Neuronal stem cell (in vitro differentiated cells): ENCODE measurements around the gene EIF2AK2.

Source experiments
- DNase-seq: peaks from one replicate; pipeline ENCODE4 v3.0.0-alpha.2; 2013; ENCODE audit warnings: low spot score
- H2AFZ ChIP-seq: one replicate; pipeline ENCODE4 v1.6.1; 2013; ENCODE audit warnings: mild to moderate bottlenecking, low read length, inconsistent platforms
- H2AK5ac ChIP-seq: 2 replicates; pipeline ENCODE4 v1.6.1; 2013; ENCODE audit warnings: low read depth, mild to moderate bottlenecking, inconsistent platforms, low read length, moderate library complexity, mixed read lengths
- H2BK120ac ChIP-seq: 2 replicates; pipeline ENCODE4 v1.6.1; 2013; ENCODE audit warnings: low read depth, mild to moderate bottlenecking, inconsistent platforms, low read length, moderate library complexity, mixed read lengths
- H2BK12ac ChIP-seq: one replicate; pipeline ENCODE4 v1.6.1; 2013; ENCODE audit warnings: low read length, inconsistent platforms
- H2BK15ac ChIP-seq: 2 replicates; pipeline ENCODE4 v1.6.1; 2013; ENCODE audit warnings: mild to moderate bottlenecking, low read length, inconsistent platforms, mixed read lengths
- H2BK5ac ChIP-seq: one replicate; pipeline ENCODE4 v1.6.1; 2013; ENCODE audit warnings: inconsistent platforms, mild to moderate bottlenecking, low read length, moderate library complexity
- H3K14ac ChIP-seq: one replicate; pipeline ENCODE4 v1.6.1; 2013; ENCODE audit warnings: low read length, inconsistent platforms
- H3K18ac ChIP-seq: 2 replicates; pipeline ENCODE4 v1.6.1; 2013; ENCODE audit warnings: low read length, inconsistent platforms
- H3K23ac ChIP-seq: 2 replicates; pipeline ENCODE4 v1.6.1; 2013; ENCODE audit warnings: low read depth, mild to moderate bottlenecking, mixed read lengths, low read length, inconsistent platforms; ENCODE audit not compliant: poor library complexity
- H3K27ac ChIP-seq: replicated peaks from 3 replicates; pipeline ENCODE4 v1.5.1; 2013; ENCODE audit warnings: low read length, inconsistent platforms
- H3K27me3 ChIP-seq, 3 experiments: 2 replicates each; pipeline ENCODE4 v1.6.1; 2013; ENCODE audit warnings: low read length in 3 of 3, mild to moderate bottlenecking in 2 of 3, inconsistent platforms in 1 of 3, low read depth in 1 of 3, mixed read lengths in 1 of 3, moderate library complexity in 1 of 3; ENCODE audit not compliant: control insufficient read depth in 3 of 3, insufficient read depth in 3 of 3
- H3K36me3 ChIP-seq, 2 donors: replicated peaks in 1 of 2; 2 replicates each; pipeline ENCODE4 v1.6.1; 2013; ENCODE audit warnings: low read length in 2 of 2; ENCODE audit not compliant: control insufficient read depth in 2 of 2, insufficient read depth in 2 of 2
- H3K4ac ChIP-seq: 2 replicates; pipeline ENCODE4 v1.6.1; 2013; ENCODE audit warnings: inconsistent platforms, mild to moderate bottlenecking, low read length, moderate library complexity
- H3K4me1 ChIP-seq, 2 donors: 1 replicate in 1 of 2; 2 replicates in 1 of 2; pipeline ENCODE4 v1.6.1; 2013; ENCODE audit warnings: low read length in 2 of 2, low read depth in 1 of 2; ENCODE audit not compliant: control insufficient read depth in 2 of 2, insufficient read depth in 1 of 2
- H3K4me2 ChIP-seq: one replicate; pipeline ENCODE4 v1.6.1; 2013; ENCODE audit warnings: mild to moderate bottlenecking, low read length, inconsistent platforms; ENCODE audit not compliant: insufficient read depth, poor library complexity, severe bottlenecking
- H3K4me3 ChIP-seq, 2 donors: 2 replicates each; pipeline ENCODE4 v1.5.1; 2013; ENCODE audit warnings: low read length in 2 of 2, mild to moderate bottlenecking in 2 of 2, inconsistent platforms in 1 of 2, moderate library complexity in 1 of 2
- H3K79me1 ChIP-seq: one replicate; pipeline ENCODE4 v1.6.1; 2013; ENCODE audit warnings: low read depth, mild to moderate bottlenecking, inconsistent platforms, low read length, moderate library complexity
- H3K9ac ChIP-seq: one replicate; pipeline ENCODE4 v1.6.1; 2013; ENCODE audit warnings: mild to moderate bottlenecking, low read depth, low read length, inconsistent platforms; ENCODE audit not compliant: poor library complexity
- H3K9me3 ChIP-seq, 2 donors: replicated peaks in 1 of 2; 2 replicates each; pipeline versions ENCODE3 to v1.6.1; 2013; ENCODE audit warnings: low read length in 2 of 2, mild to moderate bottlenecking in 2 of 2, inconsistent platforms in 1 of 2, low read depth in 1 of 2, mixed read lengths in 1 of 2, moderate library complexity in 1 of 2; ENCODE audit not compliant: control insufficient read depth in 2 of 2, insufficient read depth in 1 of 2
- H4K8ac ChIP-seq: one replicate; pipeline ENCODE4 v1.6.1; 2013; ENCODE audit warnings: low read depth, mild to moderate bottlenecking, inconsistent platforms, low read length, moderate library complexity
- H4K91ac ChIP-seq: one replicate; pipeline ENCODE4 v1.6.1; 2013; ENCODE audit warnings: low read length, low read depth, mild to moderate bottlenecking, inconsistent platforms; ENCODE audit not compliant: poor library complexity
- WGBS, 2 donors: extraction: QIAGEN DNeasy Blood & Tissue Kit; methylation state at CpG; one replicate each; pipeline ENCODE4 v1.1.7; 2013; ENCODE audit warnings: missing lambda C conversion rate in 2 of 2, mixed read lengths in 1 of 2; ENCODE audit not compliant: insufficient read length in 2 of 2, insufficient replicate concordance in 1 of 2; ENCODE audit errors: extremely low coverage in 2 of 2; 5-methylcytosine and 5-hydroxymethylcytosine counted together

EIF2AK2 gene

GRCh38 chr2:37060446-37060845, 96.3 kb downstream of the EIF2AK2 start:
- Histone ChIP-seq H3K79me1 (no peaks in the 10 kb centered on the region), H3K27me3 (no peaks in the 10 kb centered on the region), H3K23ac (no peak overlapping the region), H2AK5ac (no peak overlapping the region), H3K4me1 (no peaks in the 10 kb centered on the region), H3K18ac (no peak overlapping the region), H3K4ac (no peak overlapping the region), H3K9ac (no peak overlapping the region), H3K27ac (no peak overlapping the region), H2BK120ac (no peak overlapping the region), H4K91ac (no peak overlapping the region), H3K14ac (no peak overlapping the region), H4K8ac (no peak overlapping the region), H2AFZ (no peak overlapping the region), H3K9me3 (no peaks in the 10 kb centered on the region), H2BK5ac (no peak overlapping the region), H3K4me2 (no peak overlapping the region), H3K4me3 (no peak overlapping the region), H3K36me3 (peaks cover 6 to 81% of the 10 kb centered on the region in 2 donors), H2BK12ac (no peak overlapping the region), H2BK15ac (no peak overlapping the region)
- WGBS, 2 donors: no CpG with 5 or more reads among the region's 7 CpGs
- no peak for DNase-seq

- no peak overlapping the region for H2BK5ac ChIP-seq
- H3K9ac ChIP-seq: no peak overlapping the region
- no peak overlapping the region for H3K27ac ChIP-seq
- H2BK15ac ChIP-seq: no peak overlapping the region
- H2AFZ ChIP-seq: no peak overlapping the region
- no peak overlapping the region for H4K8ac ChIP-seq
- no peaks in the 10 kb centered on the region for H3K4me1 ChIP-seq
- no peak overlapping the region for H3K4me2 ChIP-seq
- H2BK12ac ChIP-seq: no peak overlapping the region
- H2BK120ac ChIP-seq: no peak overlapping the region
- no peaks in the 10 kb centered on the region for H3K79me1 ChIP-seq
- H2AK5ac ChIP-seq: no peak overlapping the region
- no CpG with 5 or more reads among the region's 3 CpGs for WGBS, 2 donors
- no peak overlapping the region for H3K4ac ChIP-seq
- no peaks in the 10 kb centered on the region for H3K27me3 ChIP-seq
- H3K9me3 ChIP-seq: no peaks in the 10 kb centered on the region
- H3K23ac ChIP-seq: no peak overlapping the region
- no peak overlapping the region for H3K18ac ChIP-seq
- H4K91ac ChIP-seq: no peak overlapping the region
- H3K4me3 ChIP-seq: no peak overlapping the region
- peaks cover 3 to 79% of the 10 kb centered on the region in 2 donors for H3K36me3 ChIP-seq
- DNase-seq: no peak
- no peak overlapping the region for H3K14ac ChIP-seq
Observed at GRCh38 chr2:37059841-37060240, 96.9 kb downstream of the EIF2AK2 start.

- H3K4ac ChIP-seq: no peak overlapping the region
- H2BK5ac ChIP-seq: no peak overlapping the region
- H2AFZ ChIP-seq: no peak overlapping the region
- no peak overlapping the region for H2AK5ac ChIP-seq
- no peak overlapping the region for H4K91ac ChIP-seq
- no peak overlapping the region for H3K4me3 ChIP-seq
- no peaks in the 10 kb centered on the region for H3K4me1 ChIP-seq
- H3K27me3 ChIP-seq: no peaks in the 10 kb centered on the region
- no peak for DNase-seq
- H3K23ac ChIP-seq: no peak overlapping the region
- no peak overlapping the region for H3K14ac ChIP-seq
- H4K8ac ChIP-seq: no peak overlapping the region
- H3K9me3 ChIP-seq: no peaks in the 10 kb centered on the region
- no peaks in the 10 kb centered on the region for H3K79me1 ChIP-seq
- no peak overlapping the region for H3K27ac ChIP-seq
- no peak overlapping the region for H3K4me2 ChIP-seq
- no peak overlapping the region for H2BK15ac ChIP-seq
- H3K9ac ChIP-seq: no peak overlapping the region
- no peak overlapping the region for H2BK120ac ChIP-seq
- no peak overlapping the region for H2BK12ac ChIP-seq
- no CpG with 5 or more reads among the region's 5 CpGs for WGBS, 2 donors
- no peak overlapping the region for H3K18ac ChIP-seq
- H3K36me3 ChIP-seq: peaks cover 2 to 59% of the 10 kb centered on the region in 2 donors
Observed at GRCh38 chr2:37052600-37053332, 104.0 kb downstream of the EIF2AK2 start.
